Ovary (tissue), 9 donors: ENCODE results near the gene MICAL2. TPM values are rescaled to one million over a fixed set of nuclear protein-coding genes. Genes with fewer than 3 reads are reported as not detected.

ENCODE experiments used
- DNase-seq, 5 donors: peaks; one replicate each; pipeline ENCODE4 v3.0.0-alpha.2; 2019 to 2020
- H3K27ac ChIP-seq, 2 donors: fragments of 200-600 bp; one replicate each; pipeline versions ENCODE4 v1.5.1 to v1.8.0; 2019 to 2022
- H3K27me3 ChIP-seq: fragments of 200-600 bp; one replicate; pipeline ENCODE4 v1.8.0; 2022
- H3K36me3 ChIP-seq: fragments of 200-600 bp; sonication (generic); one replicate; pipeline ENCODE4 v1.5.1; 2019
- H3K4me1 ChIP-seq: one replicate; pipeline ENCODE4 v1.8.1; 2013; ENCODE audit warnings: mild to moderate bottlenecking, moderate library complexity; ENCODE audit not compliant: insufficient read depth
- H3K4me3 ChIP-seq: fragments of 200-600 bp; sonication (generic); one replicate; pipeline ENCODE4 v1.5.1; 2017
- H3K9me3 ChIP-seq, 2 donors: fragments of 200-600 bp in 1 of 2; sonication (generic) in 1 of 2; one replicate each; pipeline versions ENCODE4 v1.5.1 to v1.8.1; 2013 to 2019; ENCODE audit warnings: mild to moderate bottlenecking in 1 of 2, moderate library complexity in 1 of 2
- EP300 ChIP-seq: sonication (generic); formaldehyde crosslinking; IDR thresholded peaks from one replicate; pipeline ENCODE4 v1.6.1; 2017; ENCODE audit warnings: antibody characterized with exemption
- POLR2A ChIP-seq: fragments of 450-650 bp; IDR thresholded peaks from one replicate; pipeline ENCODE4 v1.6.1; 2017; ENCODE audit warnings: antibody characterized with exemption, mild to moderate bottlenecking, moderate library complexity
- WGBS, 3 donors: extraction: QIAGEN DNeasy Blood & Tissue Kit in 1 of 3; methylation state at CpG; one replicate each; pipeline versions ENCODE4 v1.1.5 to v1.1.7; 2013 to 2017; 5-methylcytosine and 5-hydroxymethylcytosine counted together
- intact Hi-C, 4 donors: fragments of 100-400 bp; cut with DNase I; formaldehyde crosslinking; loops; one replicate each; pipeline versions ENCODE4 v1.11.0 to v1.15.1; 2022 to 2023
- polyA plus RNA-seq, 2 donors: library from polyadenylated mRNA; stranded (reverse); fragments of 200-250 nt in 1 of 2; fragments of 350-450 nt in 1 of 2; fragmentation: Illumina TruSeq in 1 of 2; extraction: RNeasy Lipid Tissue Mini Kit (QIAGEN cat#74804) in 1 of 2; gene quantifications; one replicate each; pipeline ENCODE4 v1.2.3, GENCODE V29; 2013 to 2014
- total RNA-seq, 7 donors: library from RNA; depleted of rRNA in 2 of 7; stranded (reverse); fragments of >200 nt in 2 of 7; fragmentation: NEBNext Ultra II Directional in 3 of 7; extraction: Animal tissue kit (Norgen Biotek cat#: 25700) in 3 of 7; gene quantifications; one replicate each; pipeline versions ENCODE4 v1.1.0 to v1.2.4, GENCODE V29; 2016 to 2023
- TF ChIP-seq, protein P1 (sequence below), 3 donors: fragments of 450-650 bp in 2 of 3; fragments of 200-600 bp in 1 of 3; IDR thresholded peaks; one replicate each; pipeline versions ENCODE4 v1.5.1 to v1.8.0; 2016 to 2022; ENCODE audit warnings: antibody characterized with exemption in 3 of 3, mild to moderate bottlenecking in 1 of 3
- donor health status: DM: no; HTN: no; CAD: no; lungs with moderate emphysema.
- donor health status: DM: no; HTN: no; CAD: no.
- donor health status: Bipolar disorder and iron deficiency.
- donor health status: DM: yes; HTN: yes; CAD: no.
- donor health status: DM: no; HTN: no; CAD: no.
- donor health status: DM: yes; HTN: yes; CAD: no.

The MICAL2 gene
- total and polyA plus RNA-seq, 9 donors: 10.7 to 73.6 (median 32.5) TPM

DNA sequence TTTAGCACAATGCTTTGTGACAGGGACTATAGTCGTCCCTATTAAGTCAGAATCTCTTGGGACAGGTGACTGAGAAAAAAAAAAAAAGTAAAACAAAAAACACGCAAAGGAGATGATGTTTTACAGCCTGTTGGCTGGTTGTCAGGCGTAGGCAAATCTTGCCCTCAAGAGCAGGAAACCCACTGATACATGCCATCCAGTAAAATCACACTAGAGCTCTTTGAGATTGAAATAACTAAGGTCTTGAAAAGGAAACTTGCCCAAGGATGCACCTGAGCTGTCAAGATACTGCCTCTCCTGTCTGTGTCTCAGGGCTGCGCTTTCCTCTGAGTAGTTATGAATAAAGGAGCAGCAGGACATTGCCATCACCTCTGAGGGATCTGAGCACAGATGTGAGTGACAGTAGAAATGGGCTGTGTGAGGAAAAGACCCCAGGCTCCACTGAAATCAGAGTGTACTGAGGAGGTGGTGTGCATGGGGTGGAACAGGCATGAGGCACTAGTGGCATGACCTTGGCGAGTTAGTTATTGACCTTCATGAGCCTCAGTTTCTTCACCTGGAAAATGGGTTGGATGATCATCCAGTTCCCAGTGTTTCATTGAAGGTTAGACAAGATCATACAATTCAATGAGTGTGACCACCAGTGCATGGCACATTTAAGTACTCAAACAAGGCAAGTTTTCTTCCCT lies 23.3 kb downstream of the MICAL2 start:
- no peak overlapping the region for H3K27ac ChIP-seq
- no peak overlapping the region for H3K4me3 ChIP-seq
- H3K36me3 ChIP-seq: no peaks in the 10 kb centered on the region
- intact Hi-C loops: no loop called here
- H3K9me3 ChIP-seq: no peaks in the 10 kb centered on the region
- 91 to 96% (median 91%) methylated on average over 5 of the region's 5 CpGs for WGBS, 3 donors
- DNase-seq: no peak
- H3K4me1 ChIP-seq: no peaks in the 10 kb centered on the region
- no peaks in the 10 kb centered on the region for H3K27me3 ChIP-seq
- TF ChIP-seq, protein P1, sequence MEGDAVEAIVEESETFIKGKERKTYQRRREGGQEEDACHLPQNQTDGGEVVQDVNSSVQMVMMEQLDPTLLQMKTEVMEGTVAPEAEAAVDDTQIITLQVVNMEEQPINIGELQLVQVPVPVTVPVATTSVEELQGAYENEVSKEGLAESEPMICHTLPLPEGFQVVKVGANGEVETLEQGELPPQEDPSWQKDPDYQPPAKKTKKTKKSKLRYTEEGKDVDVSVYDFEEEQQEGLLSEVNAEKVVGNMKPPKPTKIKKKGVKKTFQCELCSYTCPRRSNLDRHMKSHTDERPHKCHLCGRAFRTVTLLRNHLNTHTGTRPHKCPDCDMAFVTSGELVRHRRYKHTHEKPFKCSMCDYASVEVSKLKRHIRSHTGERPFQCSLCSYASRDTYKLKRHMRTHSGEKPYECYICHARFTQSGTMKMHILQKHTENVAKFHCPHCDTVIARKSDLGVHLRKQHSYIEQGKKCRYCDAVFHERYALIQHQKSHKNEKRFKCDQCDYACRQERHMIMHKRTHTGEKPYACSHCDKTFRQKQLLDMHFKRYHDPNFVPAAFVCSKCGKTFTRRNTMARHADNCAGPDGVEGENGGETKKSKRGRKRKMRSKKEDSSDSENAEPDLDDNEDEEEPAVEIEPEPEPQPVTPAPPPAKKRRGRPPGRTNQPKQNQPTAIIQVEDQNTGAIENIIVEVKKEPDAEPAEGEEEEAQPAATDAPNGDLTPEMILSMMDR (IDR thresholded peaks at IDR 0.05): no peak
- TF ChIP-seq POLR2A (no peak), EP300 (no peak)

DNA sequence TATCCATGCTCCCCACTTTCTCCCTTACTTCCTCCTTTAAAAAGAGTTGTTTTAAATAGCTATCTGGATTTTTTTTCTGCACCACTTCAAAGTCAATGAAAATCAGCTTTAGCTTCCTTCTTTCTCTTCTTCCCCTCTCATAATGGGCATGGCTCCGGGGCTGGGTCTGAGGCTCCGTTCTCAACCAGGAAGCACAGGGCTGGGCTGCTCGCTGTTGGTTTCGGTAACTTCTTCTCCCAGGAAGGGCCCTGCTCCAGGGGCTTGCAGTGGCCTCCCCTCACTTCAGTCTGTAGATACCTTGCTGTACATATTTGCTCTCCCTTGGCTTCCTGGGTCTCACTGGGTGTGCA lies 23.8 kb downstream of the MICAL2 start:
- peaks cover under 1% of the 10 kb centered on the region for H3K4me1 ChIP-seq
- H3K36me3 ChIP-seq: no peaks in the 10 kb centered on the region
- no peak overlapping the region for H3K4me3 ChIP-seq
- DNase-seq: no peak
- WGBS, 3 donors: 88 to 93% (median 92%) methylated on average over 4 of the region's 4 CpGs
- H3K9me3 ChIP-seq: no peaks in the 10 kb centered on the region
- no peak overlapping the region for H3K27ac ChIP-seq
- no peak for TF ChIP-seq POLR2A
- H3K27me3 ChIP-seq: no peaks in the 10 kb centered on the region
- intact Hi-C loops: no loop called here

DNA sequence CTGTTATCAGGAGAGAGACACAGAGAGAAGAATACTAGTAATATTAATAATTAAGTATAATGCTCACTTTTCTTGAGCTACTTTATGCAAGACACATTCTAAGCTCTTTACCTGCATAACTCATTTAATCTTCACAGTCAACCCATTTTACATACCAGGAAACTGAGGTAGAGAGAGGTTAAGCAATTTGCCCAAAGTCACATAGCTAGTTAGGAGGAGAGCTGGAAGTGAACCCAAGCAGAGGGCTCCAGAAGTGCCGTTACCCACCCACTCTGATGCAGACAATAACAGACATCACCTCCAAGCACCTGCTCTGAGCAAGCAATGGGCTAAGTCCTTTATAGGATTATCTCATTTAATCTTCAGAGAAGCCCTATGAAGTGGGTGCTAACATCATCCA lies 24.8 kb downstream of the MICAL2 start:
- H3K4me1 ChIP-seq: peaks cover 6% of the 10 kb centered on the region
- intact Hi-C loops: no loop called here
- TF ChIP-seq, protein P1 (IDR thresholded peaks at IDR 0.05): no peak
- TF ChIP-seq POLR2A (no peak), EP300 (no peak)
- H3K36me3 ChIP-seq: no peaks in the 10 kb centered on the region
- H3K4me3 ChIP-seq: no peak overlapping the region
- no peak overlapping the region for H3K27ac ChIP-seq
- no peak for DNase-seq
- H3K9me3 ChIP-seq: no peaks in the 10 kb centered on the region
- H3K27me3 ChIP-seq: no peaks in the 10 kb centered on the region
- 90 to 100% (median 99%) methylated on average over 1 of the region's 1 CpG for WGBS, 3 donors

DNA sequence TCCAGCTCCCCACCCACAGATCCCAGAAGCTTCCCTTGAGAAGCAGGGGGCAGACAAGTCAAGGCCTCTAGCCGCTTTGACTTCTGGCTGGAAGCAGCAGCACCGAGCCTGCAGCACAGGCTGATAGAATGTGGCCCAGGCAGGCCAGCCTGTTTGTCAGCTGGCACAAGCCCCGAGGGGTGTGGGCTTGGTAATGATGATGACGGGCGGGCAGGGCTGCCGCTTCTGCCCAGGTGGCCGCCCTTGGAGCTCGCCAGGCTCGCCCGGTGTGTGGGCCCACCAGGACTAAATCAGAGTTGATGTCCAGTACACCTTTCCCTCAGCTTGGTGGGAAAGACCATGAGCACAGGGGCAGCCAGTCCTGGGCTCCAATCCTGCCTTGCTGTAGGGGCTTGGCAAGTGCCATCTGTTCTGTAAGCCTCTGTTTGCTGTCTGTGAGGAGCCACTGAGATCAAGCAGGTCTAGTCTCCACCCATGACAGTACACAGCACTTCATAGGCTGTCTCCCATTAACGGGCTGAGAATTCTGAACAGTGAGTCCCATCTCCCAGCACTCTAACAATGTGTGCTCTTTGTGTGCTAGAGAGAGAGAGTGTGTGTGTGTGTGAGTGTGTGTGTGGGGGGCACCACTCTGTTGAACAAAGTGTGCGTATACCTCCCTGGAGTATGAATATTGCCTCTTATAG lies 26.8 kb downstream of the MICAL2 start:
- 82 to 84% (median 83%) methylated on average over 11 to 12 of the region's 12 CpGs for WGBS, 3 donors
- Histone ChIP-seq H3K27me3 (no peaks in the 10 kb centered on the region), H3K4me3 (no peak overlapping the region), H3K27ac (no peak overlapping the region), H3K9me3 (no peaks in the 10 kb centered on the region), H3K4me1 (peaks cover 14% of the 10 kb centered on the region), H3K36me3 (no peaks in the 10 kb centered on the region)
- TF ChIP-seq POLR2A: no peak
- intact Hi-C loops: no loop called here
- peak in 1 of 5 donors; percentile 53 for DNase-seq

DNA sequence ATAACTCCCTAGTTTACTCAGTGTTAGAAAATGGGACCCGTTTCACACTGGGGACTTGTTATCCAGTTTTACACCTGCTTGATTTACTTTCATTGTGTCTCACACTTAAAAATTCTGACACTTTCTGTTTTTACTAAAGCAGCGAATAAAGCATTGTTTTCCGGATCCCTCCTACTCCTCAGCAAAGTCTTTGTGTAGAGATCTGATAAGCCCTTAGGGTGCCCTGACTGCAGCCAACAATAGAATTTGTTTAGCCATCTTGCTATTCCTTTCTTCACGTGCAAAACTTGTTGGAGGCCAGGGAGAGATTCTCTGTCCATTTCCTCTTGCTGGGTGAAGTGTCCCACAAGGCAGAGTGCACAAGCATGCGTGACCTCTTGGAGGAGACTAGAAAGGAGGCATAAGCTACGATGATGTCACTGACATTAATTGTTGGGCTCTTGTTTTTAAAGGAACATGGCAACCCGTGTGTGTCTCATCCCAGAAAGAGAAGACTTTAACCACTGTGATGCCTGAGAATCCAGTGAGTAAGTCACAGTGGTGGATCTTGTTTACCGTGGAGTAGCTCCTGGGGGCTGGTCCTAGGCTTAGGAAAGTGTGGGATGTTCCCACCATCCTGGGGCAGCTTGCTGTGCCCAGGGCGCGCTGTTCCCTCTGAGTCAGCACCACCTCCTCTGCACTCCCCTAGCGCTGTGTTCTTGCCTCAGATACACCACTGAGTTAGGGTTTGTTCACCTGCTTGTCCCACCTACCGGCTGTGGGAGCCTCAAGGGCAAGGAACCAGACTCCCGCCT lies 27.7 kb downstream of the MICAL2 start:
- peaks cover 20% of the 10 kb centered on the region for H3K4me1 ChIP-seq
- H3K27ac ChIP-seq: peak overlapping the region; percentile 24 to 32
- no peaks in the 10 kb centered on the region for H3K27me3 ChIP-seq
- H3K4me3 ChIP-seq: no peak overlapping the region
- no peak for DNase-seq
- no peaks in the 10 kb centered on the region for H3K9me3 ChIP-seq
- 63 to 73% (median 63%) methylated on average over 13 of the region's 13 CpGs for WGBS, 3 donors
- intact Hi-C loops: no loop called here
- TF ChIP-seq, protein P1 (IDR thresholded peaks at IDR 0.05): no peak
- TF ChIP-seq POLR2A: no peak
- TF ChIP-seq EP300: no peak
- no peaks in the 10 kb centered on the region for H3K36me3 ChIP-seq
